ENCODE results near the gene MGAT5B.

DNA sequence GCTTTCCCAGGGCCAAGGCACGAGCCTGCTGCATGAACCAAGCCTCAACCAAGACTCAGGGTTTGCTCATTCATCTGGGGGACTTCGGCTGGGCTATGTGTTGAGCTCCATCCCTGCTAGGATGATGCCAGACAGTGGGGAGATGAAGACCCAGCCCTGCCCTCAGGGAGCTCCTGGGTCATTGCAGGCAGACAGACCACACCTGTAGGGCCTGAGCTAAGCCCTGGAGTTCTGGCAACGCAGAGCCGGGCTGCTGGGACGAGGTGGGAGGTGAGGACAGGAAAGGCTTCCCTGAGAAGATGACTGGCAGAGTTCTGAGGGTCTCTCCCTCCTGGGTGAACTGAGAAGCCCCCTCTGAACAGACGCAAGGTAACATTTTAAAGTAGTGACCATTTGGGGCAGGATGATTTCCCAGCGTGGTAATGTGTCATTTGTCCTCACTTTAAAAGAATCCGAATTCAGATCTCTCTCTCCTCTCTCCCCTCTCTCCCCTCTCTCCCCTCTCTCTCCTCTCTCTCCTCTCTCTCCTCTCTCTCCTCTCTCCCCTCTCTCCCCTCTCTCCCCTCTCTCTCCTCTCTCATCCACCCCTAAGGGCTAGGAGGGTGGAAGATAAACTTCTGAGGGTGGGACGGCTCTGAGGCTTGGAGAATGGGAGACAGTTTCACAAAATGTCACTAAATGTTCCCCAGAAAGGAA lies 98.4 kb downstream of the MGAT5B start:
- TF ChIP-seq, protein P1, sequence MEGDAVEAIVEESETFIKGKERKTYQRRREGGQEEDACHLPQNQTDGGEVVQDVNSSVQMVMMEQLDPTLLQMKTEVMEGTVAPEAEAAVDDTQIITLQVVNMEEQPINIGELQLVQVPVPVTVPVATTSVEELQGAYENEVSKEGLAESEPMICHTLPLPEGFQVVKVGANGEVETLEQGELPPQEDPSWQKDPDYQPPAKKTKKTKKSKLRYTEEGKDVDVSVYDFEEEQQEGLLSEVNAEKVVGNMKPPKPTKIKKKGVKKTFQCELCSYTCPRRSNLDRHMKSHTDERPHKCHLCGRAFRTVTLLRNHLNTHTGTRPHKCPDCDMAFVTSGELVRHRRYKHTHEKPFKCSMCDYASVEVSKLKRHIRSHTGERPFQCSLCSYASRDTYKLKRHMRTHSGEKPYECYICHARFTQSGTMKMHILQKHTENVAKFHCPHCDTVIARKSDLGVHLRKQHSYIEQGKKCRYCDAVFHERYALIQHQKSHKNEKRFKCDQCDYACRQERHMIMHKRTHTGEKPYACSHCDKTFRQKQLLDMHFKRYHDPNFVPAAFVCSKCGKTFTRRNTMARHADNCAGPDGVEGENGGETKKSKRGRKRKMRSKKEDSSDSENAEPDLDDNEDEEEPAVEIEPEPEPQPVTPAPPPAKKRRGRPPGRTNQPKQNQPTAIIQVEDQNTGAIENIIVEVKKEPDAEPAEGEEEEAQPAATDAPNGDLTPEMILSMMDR (IDR thresholded peaks at IDR 0.05; ENCODE audit: insufficient read depth, low read depth, low read length): no peak
- TF ChIP-seq EZH2 (IDR thresholded peaks at IDR 0.05; ENCODE audit: insufficient read depth, low read length): no peak

All from astrocyte (in vitro differentiated cells and primary cell).